Lower leg skin (tissue), 4 donors: Measurements from ENCODE around the gene ESRP2. TPM values are rescaled to one million over a fixed set of nuclear protein-coding genes. Genes with fewer than 3 reads are reported as not detected.
A peak's percentile ranks its signal among the peaks of the same experiment; 100 is the strongest.

Experiments
- DNase-seq, 2 donors: peaks; one replicate each; pipeline ENCODE4 v3.0.0-alpha.2; 2019; ENCODE audit warnings: low spot score in 2 of 2
- H3K4me3 ChIP-seq: fragments of 200-600 bp; sonication (generic); 2 replicates; pipeline ENCODE4 v1.5.1; 2017; ENCODE audit warnings: mild to moderate bottlenecking, low read depth; ENCODE audit not compliant: poor library complexity, severe bottlenecking
- CTCF ChIP-seq, 3 donors: fragments of 450-650 bp; IDR thresholded peaks; one replicate each; pipeline ENCODE4 v1.5.1; 2016; ENCODE audit warnings: antibody characterized with exemption in 3 of 3, mild to moderate bottlenecking in 3 of 3, moderate library complexity in 2 of 3
- POLR2A ChIP-seq, 2 donors: fragments of 450-650 bp; IDR thresholded peaks; one replicate each; pipeline ENCODE4 v1.6.1; 2016 to 2017; ENCODE audit warnings: antibody characterized with exemption in 2 of 2, mild to moderate bottlenecking in 1 of 2, moderate library complexity in 1 of 2
- WGBS, 2 donors: methylation state at CpG; one replicate each; pipeline ENCODE4 v1.1.5; 2018; 5-methylcytosine and 5-hydroxymethylcytosine counted together
- intact Hi-C: fragments of 100-400 bp; cut with DNase I; formaldehyde crosslinking; loops from one replicate; pipeline ENCODE4 v1.15.0; 2023; ENCODE audit warnings: low total_unique reads
- total RNA-seq, 4 donors: library from RNA; depleted of rRNA; stranded (reverse); fragments of >200 nt; gene quantifications; one replicate each; pipeline ENCODE4 v1.1.0, GENCODE V29; 2016

The ESRP2 gene
- total RNA-seq, 4 donors from 2014 or later, result 84.3 to 120 (median 97.2) TPM

GRCh38 chr16:68252383-68252782 is 16.5 kb upstream of the ESRP2 start:
- DNase-seq, result no peak
- TF ChIP-seq POLR2A (IDR thresholded peaks at IDR 0.05) (no peak), CTCF (IDR thresholded peaks at IDR 0.05) (no peak)
- intact Hi-C loops, result no loop called here
- 55 to 74% methylated on average over 5 of the region's 5 CpGs for WGBS, 2 donors
- no peak overlapping the region for H3K4me3 ChIP-seq

- DNase-seq, result no peak
- 61 to 71% methylated on average over 5 of the region's 5 CpGs for WGBS, 2 donors
- H3K4me3 ChIP-seq, result no peak overlapping the region
- TF ChIP-seq POLR2A (IDR thresholded peaks at IDR 0.05), result no peak
- TF ChIP-seq CTCF (IDR thresholded peaks at IDR 0.05), result no peak
- intact Hi-C loops, result no loop called here
Measured at GRCh38 chr16:68251832-68252231, 15.9 kb upstream of the ESRP2 start.

GRCh38 chr16:68250951-68251350 is 15.0 kb upstream of the ESRP2 start:
- no peak for TF ChIP-seq POLR2A (IDR thresholded peaks at IDR 0.05)
- TF ChIP-seq CTCF (IDR thresholded peaks at IDR 0.05), result no peak
- intact Hi-C loops, result no loop called here
- WGBS, 2 donors, result 49 to 55% methylated on average over 6 of the region's 6 CpGs
- no peak overlapping the region for H3K4me3 ChIP-seq
- no peak for DNase-seq

- DNase-seq, result no peak
- TF ChIP-seq CTCF (IDR thresholded peaks at IDR 0.05) (no peak), POLR2A (IDR thresholded peaks at IDR 0.05) (no peak)
- H3K4me3 ChIP-seq, result no peak overlapping the region
- intact Hi-C loops, result loop anchor here (5.0 kb wide), 1 partner anchor 78 kb away; no protein-coding TSS in a partner anchor
- 92 to 96% methylated on average over 4 of the region's 4 CpGs for WGBS, 2 donors
Measured at GRCh38 chr16:68249371-68249770, 13.4 kb upstream of the ESRP2 start.

GRCh38 chr16:68247932-68248331 is 12.0 kb upstream of the ESRP2 start:
- DNase-seq, result no peak
- 86 to 91% methylated on average over 4 of the region's 4 CpGs for WGBS, 2 donors
- H3K4me3 ChIP-seq, result no peak overlapping the region
- intact Hi-C loops, result loop anchor here (5.0 kb wide), 1 partner anchor 79 kb away; no protein-coding TSS in a partner anchor
- TF ChIP-seq POLR2A (IDR thresholded peaks at IDR 0.05) (no peak), CTCF (IDR thresholded peaks at IDR 0.05) (no peak)

- intact Hi-C loops, result loop anchor here (5.0 kb wide), 1 partner anchor 80 kb away; no protein-coding TSS in a partner anchor
- TF ChIP-seq POLR2A (IDR thresholded peaks at IDR 0.05) (no peak), CTCF (IDR thresholded peaks at IDR 0.05) (no peak)
- peak in 1 of 2 donors; percentile 84 for DNase-seq
- no peak overlapping the region for H3K4me3 ChIP-seq
- 70 to 72% methylated on average over 4 of the region's 4 CpGs for WGBS, 2 donors
Measured at GRCh38 chr16:68247400-68247799, 11.5 kb upstream of the ESRP2 start.
